DMS53 treated with DMSO at 0.1 percent for 48 hours (cell line): ENCODE results near the gene CMPK1.

Experiments
- DNase-seq: peaks from one replicate; lab custom pipeline; 2025; ENCODE audit not compliant: unreplicated experiment; lab: John Stamatoyannopoulos, UW

CMPK1 gene

DNA sequence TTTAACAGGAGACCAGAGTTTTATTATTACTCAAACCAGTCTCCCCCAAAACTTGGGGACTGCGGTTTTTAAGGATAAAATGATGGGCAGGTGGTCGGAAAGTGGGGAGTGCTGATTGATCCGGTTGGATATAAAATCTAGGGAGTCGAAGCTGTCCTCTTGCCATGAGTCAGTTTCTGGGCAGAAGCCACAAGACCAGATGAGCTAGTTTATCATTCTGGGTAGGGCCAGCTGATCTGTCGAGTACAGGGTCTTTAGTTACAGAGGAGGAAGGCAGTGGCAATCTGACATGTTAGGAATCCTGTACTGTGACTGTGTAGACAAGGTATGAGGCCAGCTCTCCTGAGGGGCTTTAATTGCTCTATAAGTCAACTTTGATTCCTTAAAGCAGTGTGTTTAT lies 59.6 kb downstream of the CMPK1 start:
- no peak for DNase-seq

DNA sequence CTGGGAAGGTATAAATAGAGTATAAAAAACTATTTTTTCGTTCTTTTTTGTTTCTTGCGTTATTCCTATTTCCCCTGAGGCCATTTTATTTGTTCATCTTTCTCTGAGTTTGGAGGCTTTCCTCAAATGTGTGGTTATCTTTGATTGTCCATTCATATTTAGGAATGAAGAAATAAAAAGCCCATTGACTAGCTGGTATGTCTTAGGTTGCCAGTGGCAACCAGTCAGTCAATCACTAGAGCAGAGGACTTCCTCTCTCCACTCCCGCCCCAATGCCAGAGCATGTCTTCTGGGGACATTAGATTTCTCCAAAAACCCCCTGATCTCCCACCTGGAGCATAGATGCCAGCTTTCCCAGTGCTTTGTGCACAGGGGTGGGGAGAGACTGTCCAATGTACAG lies 61.8 kb downstream of the CMPK1 start:
- DNase-seq: no peak

DNA sequence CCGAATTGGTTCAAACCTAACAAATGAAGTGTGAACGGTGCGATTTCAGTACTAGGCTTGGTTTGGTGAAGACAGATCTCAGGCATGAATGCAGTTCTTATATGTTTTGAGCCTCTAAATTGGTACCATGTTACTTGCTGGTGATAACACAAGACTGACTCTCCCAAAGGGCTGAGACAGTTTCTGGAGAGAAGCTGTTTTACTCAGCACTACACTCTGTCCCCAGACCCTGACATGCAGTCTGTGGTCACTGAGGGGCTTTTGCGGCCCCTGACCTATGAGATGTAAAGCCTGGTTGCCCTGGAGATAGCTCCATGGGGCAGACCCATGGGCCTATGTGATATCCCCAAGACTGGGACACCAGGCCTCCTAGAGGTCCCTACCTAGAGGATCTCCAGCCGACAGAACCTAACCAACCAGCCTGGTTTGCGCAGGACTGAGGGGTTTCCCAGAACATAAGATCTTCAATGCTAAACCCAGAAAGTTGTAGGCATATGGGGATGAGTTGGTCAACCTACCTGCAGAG lies 63.1 kb downstream of the CMPK1 start:
- DNase-seq: no peak

GRCh38 chr1:47399138-47399845 lies 65.7 kb downstream of the CMPK1 start:
- no peak for DNase-seq

- DNase-seq: no peak
Observed at GRCh38 chr1:47399846-47400155, 66.2 kb downstream of the CMPK1 start.

DNA sequence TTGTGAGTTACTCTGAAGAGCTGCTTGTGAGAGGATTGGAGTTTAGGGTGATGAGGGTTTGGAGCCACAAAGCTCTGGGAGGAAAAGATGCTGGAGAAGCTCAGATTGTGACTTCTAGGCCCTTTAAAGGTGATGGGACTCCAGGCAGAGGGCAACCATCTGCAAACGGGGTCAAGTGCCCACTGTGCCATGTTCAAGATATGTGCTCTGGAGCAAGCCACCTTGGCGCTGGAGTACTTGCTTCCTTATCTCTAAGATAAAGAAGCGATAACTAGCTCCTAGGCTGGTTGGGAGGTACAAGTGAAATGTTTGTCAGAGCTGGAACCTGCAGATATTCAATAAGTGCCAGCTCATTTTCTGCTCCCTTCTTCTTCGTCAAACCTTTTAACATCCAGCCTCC lies 68.2 kb downstream of the CMPK1 start:
- DNase-seq: no peak

DNA sequence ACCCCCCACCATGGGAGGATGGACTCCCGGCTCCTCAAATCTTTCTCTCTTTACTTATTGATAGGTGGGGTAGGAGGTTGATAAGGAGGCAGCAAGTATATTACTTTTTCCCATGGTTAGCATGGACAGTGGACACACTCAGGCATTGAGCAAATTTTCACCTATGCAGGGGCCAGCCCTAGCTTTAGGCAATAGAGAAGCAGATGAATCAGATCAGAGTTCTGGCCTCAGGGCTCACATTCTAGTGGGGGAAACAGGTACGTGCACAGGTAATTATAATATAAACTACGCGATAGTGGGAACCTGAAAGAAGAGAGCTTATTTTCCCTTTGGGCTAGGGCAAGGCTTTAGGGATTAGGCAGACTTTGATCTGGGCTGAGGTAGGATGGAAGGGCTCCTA lies 69.0 kb downstream of the CMPK1 start:
- no peak for DNase-seq

- no peak for DNase-seq
Observed at GRCh38 chr1:47403321-47403910, 69.8 kb downstream of the CMPK1 start.

DNA sequence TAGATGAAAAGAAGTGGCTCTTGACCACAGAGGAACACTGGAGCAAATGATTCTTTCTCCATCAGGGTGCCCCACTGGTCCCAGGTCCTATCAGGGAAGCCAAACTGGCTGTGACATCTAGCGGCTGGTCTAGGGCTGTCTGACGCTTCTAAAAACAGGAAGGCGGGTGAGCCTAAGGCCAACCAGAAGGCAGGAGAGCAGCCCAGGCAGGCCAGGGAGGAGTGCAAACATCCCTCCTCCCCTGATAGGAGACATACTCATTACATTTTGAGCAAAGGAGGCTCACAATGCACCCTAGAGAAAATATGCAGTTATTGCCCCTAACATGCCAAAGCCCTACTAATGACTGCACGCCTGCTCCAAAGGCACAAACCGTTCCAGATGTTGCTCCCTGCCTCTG lies 72.1 kb downstream of the CMPK1 start:
- DNase-seq: no peak

DNA sequence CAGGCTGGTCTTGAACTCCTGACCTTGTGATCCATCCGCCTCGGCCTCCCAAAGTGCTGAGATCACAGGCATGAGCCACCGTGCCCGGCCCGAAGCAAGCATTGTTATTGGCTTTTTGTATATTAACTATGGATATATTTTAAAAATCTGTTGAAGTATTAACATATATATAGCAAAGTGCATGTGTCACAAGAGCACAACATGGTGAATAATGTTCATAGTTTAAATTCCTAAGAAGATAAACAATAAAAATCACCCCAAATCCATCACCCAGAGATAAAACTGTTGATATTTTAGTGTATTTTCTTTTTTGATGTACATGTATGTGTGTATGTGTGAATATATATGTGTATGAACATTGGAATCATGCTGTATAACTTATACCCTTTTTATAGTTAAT lies 73.4 kb downstream of the CMPK1 start:
- no peak for DNase-seq

GRCh38 chr1:47407481-47407880 lies 73.9 kb downstream of the CMPK1 start:
- no peak for DNase-seq

- DNase-seq: no peak
Observed at GRCh38 chr1:47409311-47410067, 75.9 kb downstream of the CMPK1 start.

DNA sequence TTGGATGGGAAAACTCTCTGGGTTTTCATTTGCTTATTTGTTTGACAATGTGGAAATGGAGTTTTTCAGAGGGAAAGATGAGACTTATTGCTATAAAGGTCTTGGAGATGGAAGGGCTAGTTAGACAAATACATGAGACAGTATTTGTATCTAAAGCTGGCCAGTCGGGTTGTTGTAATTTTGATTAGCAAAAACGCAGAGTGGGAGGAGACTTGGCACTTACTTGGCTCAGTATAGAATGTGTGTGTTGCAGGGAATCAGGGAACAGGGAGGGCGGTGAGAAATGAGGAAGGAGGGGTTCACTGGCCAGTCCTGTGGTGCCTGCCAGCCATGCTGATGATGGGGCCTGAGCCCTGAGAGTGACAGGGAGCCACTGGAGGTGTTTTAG lies 76.5 kb downstream of the CMPK1 start:
- no peak for DNase-seq

GRCh38 chr1:47411436-47411835 lies 77.8 kb downstream of the CMPK1 start:
- DNase-seq: no peak

DNA sequence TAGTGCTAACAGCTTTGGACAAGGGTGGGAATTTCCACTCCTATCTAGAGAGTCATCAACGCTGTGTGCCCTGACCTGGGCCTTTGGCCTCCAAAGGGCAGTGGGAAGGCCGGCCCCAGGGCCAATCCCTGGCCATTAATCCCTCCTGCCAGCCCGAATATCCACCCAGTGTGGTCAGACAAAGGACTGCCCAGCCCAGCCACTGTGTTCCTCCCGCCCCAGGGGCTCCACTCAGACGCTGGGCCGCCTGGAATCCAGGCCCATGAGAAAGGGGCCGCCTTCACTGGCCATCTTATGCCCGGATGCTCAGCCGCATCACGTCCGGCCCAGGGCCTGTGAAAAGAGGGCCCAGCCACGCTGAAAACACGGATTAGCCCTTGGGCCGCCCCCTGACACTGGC lies 78.8 kb downstream of the CMPK1 start:
- no peak for DNase-seq

DNA sequence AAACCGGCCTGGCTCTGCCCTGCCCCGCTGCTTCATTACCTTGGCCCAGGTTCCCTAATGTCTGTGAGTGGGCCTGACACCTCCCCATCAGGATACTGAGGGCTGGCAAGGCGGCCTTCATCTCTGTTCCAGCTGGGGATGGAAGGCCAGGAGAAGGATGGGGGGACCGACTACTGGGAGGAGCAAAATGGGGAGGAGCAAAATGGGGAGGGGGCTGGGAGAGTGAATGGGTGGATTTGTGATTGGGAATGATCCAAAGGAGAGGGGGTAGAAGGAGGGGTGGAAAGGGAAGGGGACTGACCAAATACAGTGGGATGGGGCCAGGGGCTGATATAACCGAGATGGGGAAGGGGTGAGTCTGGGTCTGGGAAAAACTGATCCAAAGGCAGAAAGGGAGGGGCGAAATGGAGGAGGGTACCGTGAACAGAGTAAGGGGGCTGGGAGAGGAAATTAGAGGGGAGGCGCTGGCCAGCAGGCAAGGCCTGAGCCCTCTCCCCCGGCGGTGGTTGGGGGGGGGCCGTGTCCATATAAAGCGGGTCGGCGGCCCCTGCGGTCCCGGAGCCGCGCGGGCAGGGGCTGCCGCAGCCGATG lies 82.2 kb downstream of the CMPK1 start, which contains the start of gene FOXE3:
FOXE3 (plus strand) TSS at position 558 of the 591 bp plus-strand sequence; CDS start at position 589, 31 bp downstream.
- DNase-seq: no peak

DNA sequence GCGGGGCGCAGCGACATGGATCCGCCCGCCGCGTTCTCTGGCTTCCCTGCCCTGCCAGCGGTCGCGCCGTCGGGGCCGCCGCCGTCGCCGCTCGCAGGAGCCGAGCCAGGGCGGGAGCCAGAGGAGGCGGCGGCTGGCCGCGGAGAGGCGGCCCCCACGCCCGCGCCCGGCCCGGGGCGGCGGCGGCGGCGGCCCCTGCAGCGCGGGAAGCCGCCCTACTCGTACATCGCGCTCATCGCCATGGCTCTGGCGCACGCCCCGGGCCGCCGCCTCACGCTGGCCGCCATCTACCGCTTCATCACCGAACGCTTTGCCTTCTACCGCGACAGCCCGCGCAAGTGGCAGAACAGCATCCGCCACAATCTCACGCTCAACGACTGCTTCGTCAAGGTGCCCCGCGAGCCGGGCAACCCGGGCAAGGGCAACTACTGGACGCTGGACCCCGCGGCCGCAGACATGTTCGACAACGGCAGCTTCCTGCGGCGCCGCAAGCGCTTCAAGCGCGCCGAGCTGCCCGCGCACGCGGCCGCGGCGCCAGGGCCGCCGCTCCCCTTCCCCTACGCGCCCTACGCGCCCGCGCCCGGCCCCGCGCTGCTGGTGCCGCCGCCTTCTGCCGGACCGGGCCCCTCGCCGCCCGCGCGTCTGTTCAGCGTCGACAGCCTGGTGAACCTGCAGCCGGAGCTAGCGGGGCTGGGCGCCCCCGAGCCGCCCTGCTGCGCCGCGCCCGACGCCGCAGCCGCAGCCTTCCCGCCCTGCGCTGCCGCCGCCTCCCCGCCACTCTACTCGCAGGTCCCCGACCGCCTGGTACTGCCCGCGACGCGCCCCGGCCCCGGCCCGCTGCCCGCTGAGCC lies 83.0 kb downstream of the CMPK1 start:
- no peak for DNase-seq

DNA sequence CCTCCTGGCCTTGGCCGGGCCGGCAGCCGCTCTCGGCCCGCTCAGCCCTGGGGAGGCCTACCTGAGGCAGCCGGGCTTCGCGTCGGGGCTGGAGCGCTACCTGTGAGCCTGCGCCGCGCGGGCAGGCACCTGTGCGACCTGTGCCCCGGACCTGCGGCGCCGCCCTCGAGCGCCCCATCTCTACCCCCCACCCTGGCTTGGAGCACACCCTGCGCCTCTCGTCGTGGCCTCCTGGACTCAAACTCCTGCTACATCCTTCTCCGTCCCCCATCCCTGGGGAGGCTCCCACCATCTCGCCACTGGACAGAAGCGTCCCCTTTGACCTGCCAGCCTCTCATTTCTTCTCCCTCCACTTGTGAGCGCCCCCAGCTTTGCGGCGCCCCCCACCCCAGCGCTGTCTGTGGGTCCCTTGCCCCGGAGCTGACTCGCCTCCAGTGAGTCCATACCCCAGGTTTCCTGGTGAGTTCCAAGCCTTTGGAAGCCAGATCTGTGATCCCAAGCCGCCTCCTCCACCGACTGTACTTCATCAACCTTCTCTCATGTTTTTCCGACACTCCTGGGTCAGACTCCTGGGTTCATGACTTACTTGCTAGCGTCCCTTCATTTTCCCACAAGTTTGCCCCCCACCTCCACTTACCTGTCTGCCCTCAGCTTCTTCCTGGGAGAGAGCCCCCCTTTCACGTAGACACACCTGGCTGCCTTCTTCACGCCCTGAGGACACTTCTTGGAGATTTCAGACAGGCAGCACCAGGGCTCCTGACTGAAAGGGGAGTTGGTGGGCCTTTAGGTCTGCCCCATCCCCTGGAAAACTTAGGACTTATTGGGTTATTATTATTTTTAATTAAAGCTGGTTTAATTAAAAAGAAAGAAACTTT lies 83.8 kb downstream of the CMPK1 start:
- DNase-seq: no peak

DNA sequence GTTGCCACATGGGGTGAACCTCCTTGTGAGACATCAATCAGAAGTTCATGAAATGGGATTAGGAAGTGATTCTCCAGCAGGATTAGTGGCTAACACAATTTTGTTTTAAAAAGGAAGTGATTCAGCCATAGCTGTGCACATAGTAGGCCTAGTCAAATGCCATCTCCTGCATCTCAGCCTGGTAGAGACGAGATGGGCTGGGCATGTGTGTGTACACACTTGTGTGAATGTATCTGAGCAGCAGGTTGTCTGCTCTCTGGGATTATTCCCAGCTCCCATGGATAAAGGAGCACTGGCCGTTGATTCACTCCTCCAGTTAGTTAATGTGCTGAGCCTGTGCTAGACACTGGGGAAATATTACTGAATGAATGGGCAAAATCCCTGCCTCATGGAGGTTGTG lies 84.5 kb downstream of the CMPK1 start:
- no peak for DNase-seq
